ENCODE measurements around the gene PLOD1.
A peak's percentile ranks its signal among the peaks of the same experiment; 100 is the strongest.

Gene PLOD1

GRCh38 chr1:11888206-11888876, 46.2 kb upstream of the PLOD1 start:
- no peaks in the 10 kb centered on the region for H3K9me3 ChIP-seq (replicated peaks in 1 of 2; ENCODE audit: control insufficient read depth in 2 of 2, insufficient read depth in 1 of 2, low read depth in 1 of 2, low read length in 2 of 2)
- peaks cover under 1% of the 10 kb centered on the region in 2 donors for H3K4me1 ChIP-seq (ENCODE audit: control insufficient read depth in 2 of 2, insufficient read depth in 1 of 2, low read depth in 1 of 2, low read length in 2 of 2)
- H3K36me3 ChIP-seq (replicated peaks in 1 of 2; ENCODE audit: control insufficient read depth in 2 of 2, insufficient read depth in 2 of 2, low read length in 2 of 2): no peaks in the 10 kb centered on the region
- H3K79me1 ChIP-seq (ENCODE audit: low read depth, low read length): no peaks in the 10 kb centered on the region
- no peak overlapping the region for H2BK12ac ChIP-seq (ENCODE audit: low read length)
- H3K23ac ChIP-seq (ENCODE audit: low read depth, low read length, poor library complexity): no peak overlapping the region
- H3K18ac ChIP-seq (ENCODE audit: low read length): no peak overlapping the region
- no peak overlapping the region for H2AK5ac ChIP-seq (ENCODE audit: low read depth, low read length)
- H2AFZ ChIP-seq (ENCODE audit: low read length): no peak overlapping the region
- no peak overlapping the region for H3K4ac ChIP-seq (ENCODE audit: low read length)
- H3K9ac ChIP-seq (ENCODE audit: low read depth, low read length, poor library complexity): no peak overlapping the region
- no peak overlapping the region for H2BK5ac ChIP-seq (ENCODE audit: low read length)
- H3K4me2 ChIP-seq (ENCODE audit: insufficient read depth, low read length, poor library complexity, severe bottlenecking): no peak overlapping the region
- DNase-seq (ENCODE audit: low spot score): no peak
- no peak overlapping the region for H4K91ac ChIP-seq (ENCODE audit: low read depth, low read length, poor library complexity)
- WGBS, 2 donors (ENCODE audit: extremely low coverage in 2 of 2, insufficient read length in 2 of 2, insufficient replicate concordance in 1 of 2): no CpG with 5 or more reads among the region's 15 CpGs
- H3K4me3 ChIP-seq (ENCODE audit: low read length in 2 of 2): no peak overlapping the region
- H3K14ac ChIP-seq (ENCODE audit: low read length): no peak overlapping the region
- H2BK120ac ChIP-seq (ENCODE audit: low read depth, low read length): no peak overlapping the region
- H4K8ac ChIP-seq (ENCODE audit: low read depth, low read length): no peak overlapping the region
- no peak overlapping the region for H2BK15ac ChIP-seq (ENCODE audit: low read length)
- H3K27me3 ChIP-seq (ENCODE audit: control insufficient read depth in 3 of 3, insufficient read depth in 3 of 3, low read depth in 1 of 3, low read length in 3 of 3): peaks cover 0 to 9% (median 0%) of the 10 kb centered on the region in 3 experiments
- H3K27ac ChIP-seq (replicated peaks; ENCODE audit: low read length): no peak overlapping the region

- no peak overlapping the region for H3K27ac ChIP-seq (replicated peaks; ENCODE audit: low read length)
- peaks cover 0 to 8% (median 0%) of the 10 kb centered on the region in 3 experiments for H3K27me3 ChIP-seq (ENCODE audit: control insufficient read depth in 3 of 3, insufficient read depth in 3 of 3, low read depth in 1 of 3, low read length in 3 of 3)
- H3K4me1 ChIP-seq (ENCODE audit: control insufficient read depth in 2 of 2, insufficient read depth in 1 of 2, low read depth in 1 of 2, low read length in 2 of 2): no peaks in the 10 kb centered on the region
- H3K36me3 ChIP-seq (replicated peaks in 1 of 2; ENCODE audit: control insufficient read depth in 2 of 2, insufficient read depth in 2 of 2, low read length in 2 of 2): no peaks in the 10 kb centered on the region
- H2BK12ac ChIP-seq (ENCODE audit: low read length): no peak overlapping the region
- H3K14ac ChIP-seq (ENCODE audit: low read length): no peak overlapping the region
- H2AK5ac ChIP-seq (ENCODE audit: low read depth, low read length): no peak overlapping the region
- H3K79me1 ChIP-seq (ENCODE audit: low read depth, low read length): no peaks in the 10 kb centered on the region
- H3K4me2 ChIP-seq (ENCODE audit: insufficient read depth, low read length, poor library complexity, severe bottlenecking): no peak overlapping the region
- no peak overlapping the region for H2AFZ ChIP-seq (ENCODE audit: low read length)
- no peak overlapping the region for H4K91ac ChIP-seq (ENCODE audit: low read depth, low read length, poor library complexity)
- no CpG with 5 or more reads among the region's 3 CpGs for WGBS, 2 donors (ENCODE audit: extremely low coverage in 2 of 2, insufficient read length in 2 of 2, insufficient replicate concordance in 1 of 2)
- H2BK5ac ChIP-seq (ENCODE audit: low read length): no peak overlapping the region
- no peaks in the 10 kb centered on the region for H3K9me3 ChIP-seq (replicated peaks in 1 of 2; ENCODE audit: control insufficient read depth in 2 of 2, insufficient read depth in 1 of 2, low read depth in 1 of 2, low read length in 2 of 2)
- no peak overlapping the region for H3K23ac ChIP-seq (ENCODE audit: low read depth, low read length, poor library complexity)
- no peak overlapping the region for H2BK120ac ChIP-seq (ENCODE audit: low read depth, low read length)
- H2BK15ac ChIP-seq (ENCODE audit: low read length): no peak overlapping the region
- no peak for DNase-seq (ENCODE audit: low spot score)
- no peak overlapping the region for H3K4ac ChIP-seq (ENCODE audit: low read length)
- H3K4me3 ChIP-seq (ENCODE audit: low read length in 2 of 2): no peak overlapping the region
- no peak overlapping the region for H4K8ac ChIP-seq (ENCODE audit: low read depth, low read length)
- no peak overlapping the region for H3K18ac ChIP-seq (ENCODE audit: low read length)
- no peak overlapping the region for H3K9ac ChIP-seq (ENCODE audit: low read depth, low read length, poor library complexity)
These were observed 45.7 kb upstream of the PLOD1 start for GRCh38 chr1:11888877-11889208.

- H2BK15ac ChIP-seq (ENCODE audit: low read length): peak overlapping the region; percentile 64
- no peak overlapping the region for H2AK5ac ChIP-seq (ENCODE audit: low read depth, low read length)
- H3K27ac ChIP-seq (replicated peaks; ENCODE audit: low read length): no peak overlapping the region
- H3K9me3 ChIP-seq (replicated peaks in 1 of 2; ENCODE audit: control insufficient read depth in 2 of 2, insufficient read depth in 1 of 2, low read depth in 1 of 2, low read length in 2 of 2): peaks cover 0 to 2% of the 10 kb centered on the region in 2 donors
- no CpG with 5 or more reads among the region's 6 CpGs for WGBS, 2 donors (ENCODE audit: extremely low coverage in 2 of 2, insufficient read length in 2 of 2, insufficient replicate concordance in 1 of 2)
- no peak overlapping the region for H2BK12ac ChIP-seq (ENCODE audit: low read length)
- DNase-seq (ENCODE audit: low spot score): no peak
- no peaks in the 10 kb centered on the region for H3K4me1 ChIP-seq (ENCODE audit: control insufficient read depth in 2 of 2, insufficient read depth in 1 of 2, low read depth in 1 of 2, low read length in 2 of 2)
- no peaks in the 10 kb centered on the region for H3K79me1 ChIP-seq (ENCODE audit: low read depth, low read length)
- no peak overlapping the region for H3K4ac ChIP-seq (ENCODE audit: low read length)
- no peaks in the 10 kb centered on the region for H3K36me3 ChIP-seq (replicated peaks in 1 of 2; ENCODE audit: control insufficient read depth in 2 of 2, insufficient read depth in 2 of 2, low read length in 2 of 2)
- H4K8ac ChIP-seq (ENCODE audit: low read depth, low read length): no peak overlapping the region
- H2BK5ac ChIP-seq (ENCODE audit: low read length): no peak overlapping the region
- H2BK120ac ChIP-seq (ENCODE audit: low read depth, low read length): no peak overlapping the region
- H2AFZ ChIP-seq (ENCODE audit: low read length): no peak overlapping the region
- no peak overlapping the region for H4K91ac ChIP-seq (ENCODE audit: low read depth, low read length, poor library complexity)
- H3K18ac ChIP-seq (ENCODE audit: low read length): no peak overlapping the region
- H3K9ac ChIP-seq (ENCODE audit: low read depth, low read length, poor library complexity): no peak overlapping the region
- no peak overlapping the region for H3K23ac ChIP-seq (ENCODE audit: low read depth, low read length, poor library complexity)
- H3K4me2 ChIP-seq (ENCODE audit: insufficient read depth, low read length, poor library complexity, severe bottlenecking): no peak overlapping the region
- no peaks in the 10 kb centered on the region for H3K27me3 ChIP-seq (ENCODE audit: control insufficient read depth in 3 of 3, insufficient read depth in 3 of 3, low read depth in 1 of 3, low read length in 3 of 3)
- no peak overlapping the region for H3K14ac ChIP-seq (ENCODE audit: low read length)
- no peak overlapping the region for H3K4me3 ChIP-seq (ENCODE audit: low read length in 2 of 2)
These were observed 42.9 kb upstream of the PLOD1 start for GRCh38 chr1:11891433-11892186.

GRCh38 chr1:11893907-11894251, 40.6 kb upstream of the PLOD1 start:
- Histone ChIP-seq H3K23ac (ENCODE audit: low read depth, low read length, poor library complexity) (no peak overlapping the region), H3K36me3 (replicated peaks in 1 of 2; ENCODE audit: control insufficient read depth in 2 of 2, insufficient read depth in 2 of 2, low read length in 2 of 2) (no peaks in the 10 kb centered on the region), H3K9me3 (replicated peaks in 1 of 2; ENCODE audit: control insufficient read depth in 2 of 2, insufficient read depth in 1 of 2, low read depth in 1 of 2, low read length in 2 of 2) (peaks cover 0 to 2% of the 10 kb centered on the region in 2 donors), H3K4me3 (ENCODE audit: low read length in 2 of 2) (peak overlapping the region in 1 of 2 donors; percentile 67), H3K14ac (ENCODE audit: low read length) (no peak overlapping the region), H2BK120ac (ENCODE audit: low read depth, low read length) (no peak overlapping the region), H3K27ac (replicated peaks; ENCODE audit: low read length) (no peak overlapping the region), H4K91ac (ENCODE audit: low read depth, low read length, poor library complexity) (no peak overlapping the region), H2AFZ (ENCODE audit: low read length) (no peak overlapping the region), H3K4ac (ENCODE audit: low read length) (no peak overlapping the region), H4K8ac (ENCODE audit: low read depth, low read length) (no peak overlapping the region), H3K27me3 (ENCODE audit: control insufficient read depth in 3 of 3, insufficient read depth in 3 of 3, low read depth in 1 of 3, low read length in 3 of 3) (peaks cover 0 to 17% (median 4%) of the 10 kb centered on the region in 3 experiments), H3K4me1 (ENCODE audit: control insufficient read depth in 2 of 2, insufficient read depth in 1 of 2, low read depth in 1 of 2, low read length in 2 of 2) (no peaks in the 10 kb centered on the region), H2AK5ac (ENCODE audit: low read depth, low read length) (no peak overlapping the region), H3K4me2 (ENCODE audit: insufficient read depth, low read length, poor library complexity, severe bottlenecking) (no peak overlapping the region), H2BK5ac (ENCODE audit: low read length) (no peak overlapping the region), H2BK15ac (ENCODE audit: low read length) (no peak overlapping the region), H3K79me1 (ENCODE audit: low read depth, low read length) (no peaks in the 10 kb centered on the region), H2BK12ac (ENCODE audit: low read length) (no peak overlapping the region), H3K18ac (ENCODE audit: low read length) (no peak overlapping the region), H3K9ac (ENCODE audit: low read depth, low read length, poor library complexity) (no peak overlapping the region)
- peak; percentile 41 for DNase-seq (ENCODE audit: low spot score)
- no CpG with 5 or more reads among the region's 5 CpGs for WGBS, 2 donors (ENCODE audit: extremely low coverage in 2 of 2, insufficient read length in 2 of 2, insufficient replicate concordance in 1 of 2)

Data from neuronal stem cell (in vitro differentiated cells).